ENCODE measurements around the gene CCDC167.

CCDC167 gene

GRCh38 chr6:37486121-37486839 is 13.4 kb downstream of the CCDC167 start:
- DNase-seq = no peak

GRCh38 chr6:37485291-37485702 is 14.4 kb downstream of the CCDC167 start:
- DNase-seq = no peak

GRCh38 chr6:37484786-37485170 is 14.9 kb downstream of the CCDC167 start:
- no peak for DNase-seq

- DNase-seq = peak; percentile 47 to 50
These were observed 15.5 kb downstream of the CCDC167 start for GRCh38 chr6:37483917-37484785.

GRCh38 chr6:37483252-37483901 is 16.3 kb downstream of the CCDC167 start:
- no peak for DNase-seq

- no peak for DNase-seq
These were observed 17.0 kb downstream of the CCDC167 start for GRCh38 chr6:37482606-37483251.

- DNase-seq = no peak
These were observed 17.7 kb downstream of the CCDC167 start for GRCh38 chr6:37481711-37482605.

- no peak for DNase-seq
These were observed 18.6 kb downstream of the CCDC167 start for GRCh38 chr6:37480951-37481534.

GRCh38 chr6:37480118-37480736 is 19.5 kb downstream of the CCDC167 start:
- DNase-seq = no peak

- no peak for DNase-seq
These were observed 20.3 kb downstream of the CCDC167 start for GRCh38 chr6:37479266-37479854.

GRCh38 chr6:37478827-37479226 is 20.9 kb downstream of the CCDC167 start:
- DNase-seq = no peak

GRCh38 chr6:37477656-37478435 is 21.8 kb downstream of the CCDC167 start:
- DNase-seq = no peak

- no peak for DNase-seq
These were observed 22.5 kb downstream of the CCDC167 start for GRCh38 chr6:37477191-37477590.

- no peak for DNase-seq
These were observed 25.4 kb downstream of the CCDC167 start for GRCh38 chr6:37474316-37474715.

GRCh38 chr6:37473364-37474095 is 26.2 kb downstream of the CCDC167 start:
- no peak for DNase-seq

GRCh38 chr6:37467718-37468117 is 32.0 kb downstream of the CCDC167 start:
- DNase-seq = no peak

- no peak for DNase-seq
These were observed 36.6 kb downstream of the CCDC167 start for GRCh38 chr6:37463110-37463509.

- no peak for DNase-seq
These were observed 38.9 kb downstream of the CCDC167 start for GRCh38 chr6:37460805-37461204.

All from hippocampal formation (tissue), 2 donors.